HG03025 (cell line): ENCODE measurements around the gene PRTFDC1.
"Not testable (repeated sequence)": the region's sequence is repeated elsewhere in the genome, so short reads cannot be mapped to it uniquely, and the experiment has no call there.

Experiments
- ATAC-seq: cut with Tn5 transposase; IDR thresholded peaks from one replicate; pipeline ENCODE4 v1.9.1; 2021; ENCODE audit warnings: mild to moderate bottlenecking, moderate library complexity; ENCODE audit not compliant: unreplicated experiment, low FRiP score

Gene PRTFDC1

DNA sequence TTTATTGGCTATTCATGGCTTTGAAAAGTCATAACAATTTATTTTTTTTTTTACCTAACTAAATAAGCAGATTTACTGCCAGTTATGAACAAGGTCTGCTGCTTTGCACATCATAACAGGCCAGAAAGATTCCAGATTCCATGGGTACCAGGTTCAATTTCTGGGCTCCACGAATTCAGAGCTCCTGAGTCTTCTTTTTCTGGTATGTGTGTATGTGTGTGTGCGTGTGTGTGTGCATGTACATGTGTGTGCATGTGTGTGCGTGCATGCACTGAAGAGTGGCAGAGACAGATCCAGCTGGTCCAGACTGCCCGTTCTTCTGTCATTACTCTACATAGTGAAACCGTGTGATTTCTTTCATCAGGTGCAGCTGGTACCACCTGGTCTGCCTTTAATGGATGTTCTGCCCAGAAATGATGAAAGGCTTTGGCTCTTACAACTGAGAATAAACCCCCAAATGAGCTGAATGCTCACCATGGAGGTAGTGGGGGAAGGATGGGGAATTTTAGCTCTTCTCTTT lies 14.6 kb upstream of the PRTFDC1 start:
- ATAC-seq, result no peak

- ATAC-seq, result no peak
Measured at GRCh38 chr10:24965051-24965450, 12.6 kb upstream of the PRTFDC1 start.

DNA sequence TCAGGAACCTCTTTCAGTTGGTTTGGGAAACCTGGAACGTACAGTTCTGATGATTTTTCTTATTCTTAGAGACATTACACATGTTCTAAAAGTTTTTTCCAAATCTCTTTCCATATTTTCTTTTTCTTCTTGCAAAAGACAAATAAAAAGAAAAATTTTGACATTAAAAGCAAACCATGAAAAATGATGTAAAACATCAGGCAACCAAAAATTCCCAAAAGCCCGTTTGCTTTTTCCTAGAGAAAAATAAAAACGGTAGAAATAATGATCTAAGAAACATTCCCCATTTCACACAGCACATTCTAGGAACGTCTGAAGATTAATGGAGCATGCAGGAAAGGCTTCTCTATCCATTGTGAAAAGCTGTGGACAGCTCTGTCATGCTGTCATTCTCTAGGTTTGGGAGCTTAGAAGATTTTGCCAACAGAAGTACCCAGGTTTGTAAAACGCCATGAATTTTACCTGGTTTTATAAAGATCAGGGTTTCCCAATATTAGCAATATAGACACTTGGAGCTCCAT lies 11.2 kb upstream of the PRTFDC1 start:
- ATAC-seq, result no peak

- no peak for ATAC-seq
Measured at GRCh38 chr10:24962995-24963394, 10.6 kb upstream of the PRTFDC1 start.

DNA sequence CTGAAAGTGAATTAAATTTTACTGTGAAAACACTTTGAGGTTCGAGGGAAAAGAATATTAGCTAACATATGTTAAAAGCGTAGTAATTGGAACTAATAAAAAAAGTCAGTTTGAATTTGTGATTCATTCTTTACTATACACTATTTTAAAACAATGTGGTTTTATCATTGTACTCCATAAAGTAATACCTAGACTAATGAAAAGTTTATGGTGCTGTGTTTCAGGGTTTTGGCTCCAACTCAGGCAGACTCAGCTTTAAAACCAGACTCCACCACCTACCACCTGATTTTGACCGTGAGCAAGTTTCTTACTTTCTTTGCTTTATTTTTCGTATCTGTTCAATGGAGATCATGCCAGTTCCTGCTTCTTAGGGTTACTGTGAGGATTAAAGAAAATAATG lies 9.2 kb upstream of the PRTFDC1 start:
- no peak for ATAC-seq

- ATAC-seq, result no peak
Measured at GRCh38 chr10:24959382-24959730, 7.0 kb upstream of the PRTFDC1 start.

- no peak for ATAC-seq
Measured at GRCh38 chr10:24958721-24959381, 6.4 kb upstream of the PRTFDC1 start.

DNA sequence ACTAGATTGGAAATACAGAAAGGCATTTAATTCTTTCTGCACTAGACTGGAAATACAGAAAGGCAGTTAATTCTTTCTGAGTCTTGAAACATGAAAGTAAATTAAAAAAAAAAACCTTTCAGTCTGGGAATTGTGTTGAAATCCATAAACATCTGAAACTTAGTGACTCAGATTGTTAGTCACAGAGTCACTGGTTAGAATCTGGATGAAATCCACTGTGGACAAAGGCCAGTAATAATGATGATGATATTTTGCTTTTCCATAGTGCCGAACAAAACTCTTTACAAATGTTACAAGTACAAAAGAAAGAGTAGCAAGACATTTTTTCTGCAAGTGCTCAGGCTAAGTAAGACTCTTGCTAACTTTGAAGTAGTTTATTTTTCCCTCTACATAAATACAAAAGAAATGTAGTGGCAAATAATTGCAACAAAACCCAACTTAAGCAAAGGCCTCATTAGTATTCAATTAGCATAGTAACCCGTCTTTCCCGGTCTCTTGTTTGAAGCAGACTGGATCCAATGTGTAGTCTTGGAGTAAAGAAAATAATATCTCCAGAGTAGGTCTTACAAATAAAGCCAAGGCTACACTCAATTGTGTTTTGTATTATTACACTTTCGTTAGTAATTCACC lies 5.8 kb upstream of the PRTFDC1 start:
- no peak for ATAC-seq

- ATAC-seq, result not testable (repeated sequence)
Measured at GRCh38 chr10:24957624-24958051, 5.2 kb upstream of the PRTFDC1 start.

DNA sequence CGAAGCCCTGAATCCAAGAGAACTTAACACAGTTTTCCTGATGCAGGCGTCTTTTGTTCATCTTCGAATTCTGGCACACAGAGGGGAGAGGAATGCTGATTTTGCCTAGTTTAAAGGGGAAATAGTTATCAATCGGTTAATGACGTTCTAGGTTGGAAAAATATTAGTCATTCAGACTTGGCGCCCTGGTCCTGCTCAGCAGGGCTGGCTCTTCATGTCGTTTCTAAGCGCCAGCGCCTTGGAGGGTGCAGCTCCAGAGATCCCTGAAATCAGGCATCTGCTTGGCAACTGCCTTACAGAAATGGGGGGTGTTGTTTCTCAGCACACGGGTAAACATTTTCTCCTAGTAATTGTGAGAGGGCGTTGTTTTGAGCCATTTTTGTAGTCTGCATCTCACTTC lies 1.3 kb upstream of the PRTFDC1 start:
- no peak for ATAC-seq

DNA sequence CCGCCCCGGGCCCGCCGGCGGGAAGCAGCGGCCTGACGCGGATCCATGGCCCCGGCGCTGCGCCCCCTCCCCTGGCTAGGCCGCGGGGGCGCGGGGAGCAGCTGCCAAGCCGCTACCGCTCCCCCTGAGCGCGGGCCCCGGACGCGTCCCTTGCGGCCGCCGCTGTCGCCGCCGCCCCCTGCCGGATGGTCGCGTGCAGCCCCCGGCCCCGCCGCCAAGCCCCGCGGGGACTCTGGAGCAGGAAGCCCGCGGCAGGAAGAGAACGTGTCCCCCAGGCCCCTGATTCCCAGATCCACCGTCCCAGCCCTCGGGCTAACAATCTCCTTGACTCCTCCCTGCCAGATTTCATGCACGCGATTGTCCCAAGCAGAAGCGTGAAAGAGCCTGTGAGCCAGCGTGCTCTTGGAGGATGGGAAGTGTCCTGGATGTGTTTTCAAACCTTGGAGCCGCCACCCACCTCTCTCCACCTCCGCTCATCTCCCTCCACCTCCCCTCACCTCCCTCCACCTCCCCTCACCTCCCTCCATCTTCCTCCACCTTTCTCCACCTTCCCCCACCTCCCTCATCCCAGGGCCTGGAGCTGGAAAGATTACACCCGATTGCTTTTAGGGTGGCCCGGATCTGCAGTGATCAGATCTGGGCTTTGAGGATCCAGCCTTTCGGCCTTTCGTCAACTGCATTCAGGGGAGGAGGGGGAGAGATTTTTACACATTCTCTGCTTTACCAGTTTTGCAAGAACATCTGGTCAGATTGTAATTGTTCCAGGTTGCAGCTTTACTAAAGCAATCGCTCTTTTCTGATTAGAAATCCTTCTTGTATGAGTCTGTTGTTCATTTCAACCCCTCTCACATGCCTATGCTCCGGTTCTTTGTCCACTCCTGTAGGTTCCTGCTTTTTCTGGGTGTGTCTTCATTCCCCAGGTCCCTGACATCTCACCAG lies 570 bp upstream of the PRTFDC1 start:
- ATAC-seq, result no peak

- no peak for ATAC-seq
Measured at GRCh38 chr10:24951201-24952142, 934 bp downstream of the PRTFDC1 start.

DNA sequence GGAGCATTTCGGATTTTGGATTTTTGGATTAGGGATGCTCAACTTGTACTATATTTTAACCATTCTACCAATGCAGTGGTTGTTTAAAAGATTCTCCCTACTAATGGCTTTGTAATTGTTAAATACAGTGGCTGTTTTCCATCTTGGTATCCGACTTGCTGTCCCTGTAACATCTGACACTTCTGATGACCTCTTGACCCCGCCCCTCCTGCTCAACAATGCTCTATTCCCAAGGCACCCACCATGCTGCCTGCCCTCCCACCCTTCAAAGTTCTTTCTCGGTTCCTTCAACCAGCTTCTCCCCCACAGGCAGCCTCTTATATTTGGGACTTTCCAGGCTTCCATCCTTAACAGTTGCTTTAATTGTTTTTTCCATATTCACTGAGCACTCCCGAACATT lies 2.0 kb downstream of the PRTFDC1 start:
- no peak for ATAC-seq

DNA sequence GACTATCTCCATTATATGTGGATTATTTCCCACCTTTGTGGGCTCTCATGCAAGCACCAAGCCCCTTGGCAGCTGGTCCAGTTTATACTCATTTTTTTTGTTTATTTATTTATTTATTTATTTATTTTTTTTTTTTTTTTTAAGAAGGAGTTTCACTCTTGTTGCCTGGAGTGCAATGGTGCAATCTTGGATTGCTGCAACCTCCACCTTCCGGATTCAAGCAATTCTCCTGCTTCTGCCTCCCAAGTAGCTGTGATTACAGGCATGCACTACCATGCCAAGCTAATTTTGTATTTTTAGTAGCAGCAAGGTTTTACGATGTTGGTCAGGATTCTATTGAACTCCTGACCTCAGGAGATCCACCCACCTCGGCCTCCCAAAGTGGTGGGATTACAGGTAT lies 2.8 kb downstream of the PRTFDC1 start:
- ATAC-seq, result no peak

GRCh38 chr10:24947304-24948097 lies 4.9 kb downstream of the PRTFDC1 start:
- ATAC-seq, result peak; percentile 53

GRCh38 chr10:24944512-24945255 lies 7.7 kb downstream of the PRTFDC1 start:
- no peak for ATAC-seq

DNA sequence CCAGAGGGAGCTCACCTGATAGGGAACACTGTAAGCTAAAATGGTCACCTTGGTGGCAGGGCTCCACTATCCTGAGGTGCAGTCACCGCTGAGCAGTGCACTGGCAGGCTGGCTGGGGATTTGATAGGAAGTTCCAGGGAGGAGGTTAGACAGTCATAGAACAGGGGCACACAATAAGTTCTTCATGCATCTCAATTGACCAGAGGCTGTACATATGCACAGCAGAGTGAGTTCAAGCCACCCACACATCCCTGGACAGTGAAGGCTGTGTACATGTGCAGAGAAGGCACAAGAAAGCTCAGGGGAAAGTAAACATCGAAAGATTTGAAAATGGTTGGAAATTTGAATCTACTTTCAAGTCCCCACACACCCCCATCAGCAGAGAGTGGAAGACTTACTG lies 13.9 kb downstream of the PRTFDC1 start:
- no peak for ATAC-seq

- ATAC-seq, result no peak
Measured at GRCh38 chr10:24938076-24938475, 14.3 kb downstream of the PRTFDC1 start.
